ENCODE measurements around the gene PLXNB2.

The PLXNB2 gene

DNA sequence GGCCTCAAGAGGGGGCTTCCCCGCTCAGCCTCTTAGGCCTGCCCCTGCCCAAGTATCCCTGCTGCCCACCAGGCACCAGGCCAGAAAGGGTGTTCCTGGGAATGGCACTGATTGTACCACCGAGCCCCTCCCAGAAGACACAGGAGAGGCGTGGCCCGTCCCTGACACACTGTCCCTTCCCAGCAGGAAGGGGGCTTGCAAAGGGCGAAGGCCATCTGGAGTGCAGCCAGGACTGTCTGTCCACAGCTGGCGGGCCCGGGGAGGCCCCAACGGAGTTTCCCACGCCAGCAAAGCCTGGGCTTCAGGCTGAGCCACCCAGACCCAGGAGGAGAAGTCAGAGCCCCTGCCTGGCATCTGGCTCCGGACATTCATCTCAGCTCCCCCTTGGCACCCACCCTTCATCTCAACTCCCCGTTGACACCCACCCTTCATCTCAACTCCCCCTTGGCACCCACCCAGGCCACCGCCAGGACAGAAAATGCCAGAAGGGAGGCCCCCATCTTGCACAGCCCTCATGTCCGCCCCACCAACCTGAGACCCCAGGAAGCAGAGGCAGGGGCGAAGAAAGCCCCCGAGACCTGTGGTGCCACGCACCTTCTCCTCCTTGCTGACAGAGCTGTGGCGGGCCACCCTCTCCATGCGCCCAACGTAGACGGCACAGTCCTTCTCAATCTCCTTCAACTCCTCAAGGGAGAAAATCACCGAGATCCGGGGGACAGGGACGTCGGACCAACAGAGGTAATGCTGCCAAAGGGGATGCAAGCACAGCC lies 82.1 kb downstream of the PLXNB2 start:
- DNase-seq, result no peak

Data from T-helper 2 cell (primary cell).